Osteoblast (primary cell): ENCODE results near the gene APEH. TPM values are rescaled to one million over a fixed set of nuclear protein-coding genes. Genes with fewer than 3 reads are reported as not detected.

Source experiments
- DNase-seq: peaks from one replicate; pipeline ENCODE4 v3.0.0; 2011; ENCODE audit warnings: low spot score, mixed read lengths; ENCODE audit not compliant: insufficient read length; ENCODE audit errors: missing footprints
- H2AFZ ChIP-seq: 2 replicates; pipeline ENCODE4 v1.6.0; 2011; ENCODE audit warnings: mild to moderate bottlenecking, low read length
- H3K27ac ChIP-seq: 2 replicates; pipeline ENCODE4 v1.5.1; 2011; ENCODE audit warnings: mild to moderate bottlenecking, low read depth, low read length, moderate library complexity
- H3K27me3 ChIP-seq: 2 replicates; pipeline ENCODE4 v1.6.0; 2012; ENCODE audit warnings: mild to moderate bottlenecking, control low read depth, inconsistent platforms, low read length, moderate library complexity; ENCODE audit not compliant: insufficient read depth
- H3K36me3 ChIP-seq: 2 replicates; pipeline ENCODE4 v1.5.1; 2011; ENCODE audit warnings: mild to moderate bottlenecking, low read length, control low read depth, moderate library complexity; ENCODE audit not compliant: insufficient read depth
- H3K4me1 ChIP-seq: 2 replicates; pipeline ENCODE4 v1.5.1; 2011; ENCODE audit warnings: mild to moderate bottlenecking, low read length, control low read depth, moderate library complexity; ENCODE audit not compliant: insufficient read depth
- H3K4me2 ChIP-seq: 2 replicates; pipeline ENCODE4 v1.6.0; 2011; ENCODE audit warnings: mild to moderate bottlenecking, low read length; ENCODE audit not compliant: insufficient read depth
- H3K4me3 ChIP-seq: fragments of 200-600 bp; sonication (generic); 3 replicates; pipeline ENCODE4 v1.5.1; 2012; ENCODE audit warnings: mild to moderate bottlenecking, low read length, inconsistent platforms; ENCODE audit not compliant: insufficient read depth
- H3K79me2 ChIP-seq: 2 replicates; pipeline ENCODE4 v1.6.0; 2012; ENCODE audit warnings: mild to moderate bottlenecking, low read length, control low read depth, inconsistent platforms; ENCODE audit not compliant: insufficient read depth
- H3K9me3 ChIP-seq: 2 replicates; pipeline ENCODE4 v1.5.1; 2011; ENCODE audit warnings: low read depth, low read length, control low read depth
- H4K20me1 ChIP-seq: 2 replicates; pipeline ENCODE4 v1.6.0; 2012; ENCODE audit warnings: mild to moderate bottlenecking, low read length, control low read depth; ENCODE audit not compliant: insufficient read depth
- CTCF ChIP-seq: IDR thresholded peaks from 2 replicates; pipeline ENCODE4 v1.5.1; 2011; ENCODE audit warnings: mild to moderate bottlenecking, low read depth, low read length, moderate library complexity; ENCODE audit errors: extremely low read depth
- total RNA-seq: library from RNA; depleted of rRNA; stranded (reverse); fragments of >200 nt; gene quantifications from 2 replicates; pipeline ENCODE4 v1.2.3, GENCODE V29; 2012

The APEH gene
- total RNA-seq, 1 donor: 98.8 TPM

- Histone ChIP-seq H3K4me3 (no peak overlapping the region), H3K27me3 (peaks cover 14% of the 10 kb centered on the region), H4K20me1 (no peaks in the 10 kb centered on the region), H3K4me1 (peaks cover 5% of the 10 kb centered on the region), H3K27ac (no peak overlapping the region), H3K36me3 (no peaks in the 10 kb centered on the region), H3K4me2 (no peak overlapping the region), H3K79me2 (no peaks in the 10 kb centered on the region), H2AFZ (no peak overlapping the region), H3K9me3 (peaks cover 2% of the 10 kb centered on the region)
- no peak for TF ChIP-seq CTCF
- no peak for DNase-seq
Observed at GRCh38 chr3:49627634-49628033, 46.5 kb upstream of the APEH start.

DNA sequence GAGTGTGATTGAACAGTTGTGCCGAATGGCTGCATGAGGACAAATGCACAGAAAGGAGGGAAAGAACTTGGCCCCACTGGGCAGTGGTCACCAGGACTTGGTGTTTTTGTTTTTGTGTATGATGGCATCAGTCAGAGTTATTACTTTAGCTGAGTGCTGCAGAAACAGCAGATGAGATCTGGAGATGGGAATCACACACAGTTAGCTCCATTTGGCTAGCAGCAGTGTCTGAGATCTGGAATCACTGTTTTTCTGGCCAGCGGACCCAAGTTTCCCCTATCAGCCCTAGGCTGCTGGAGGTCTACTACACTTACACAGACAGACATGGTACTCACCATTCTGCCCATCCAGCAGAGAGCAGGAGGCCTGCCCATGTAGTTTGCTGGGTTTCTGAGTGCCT is 45.9 kb upstream of the APEH start:
- DNase-seq: no peak
- no peak overlapping the region for H2AFZ ChIP-seq
- H3K4me2 ChIP-seq: no peak overlapping the region
- no peak overlapping the region for H3K27ac ChIP-seq
- H3K4me3 ChIP-seq: no peak overlapping the region
- no peaks in the 10 kb centered on the region for H3K36me3 ChIP-seq
- peaks cover 5% of the 10 kb centered on the region for H3K4me1 ChIP-seq
- peaks cover 12% of the 10 kb centered on the region for H3K27me3 ChIP-seq
- H4K20me1 ChIP-seq: no peaks in the 10 kb centered on the region
- no peaks in the 10 kb centered on the region for H3K79me2 ChIP-seq
- TF ChIP-seq CTCF: no peak
- H3K9me3 ChIP-seq: peaks cover 2% of the 10 kb centered on the region

DNA sequence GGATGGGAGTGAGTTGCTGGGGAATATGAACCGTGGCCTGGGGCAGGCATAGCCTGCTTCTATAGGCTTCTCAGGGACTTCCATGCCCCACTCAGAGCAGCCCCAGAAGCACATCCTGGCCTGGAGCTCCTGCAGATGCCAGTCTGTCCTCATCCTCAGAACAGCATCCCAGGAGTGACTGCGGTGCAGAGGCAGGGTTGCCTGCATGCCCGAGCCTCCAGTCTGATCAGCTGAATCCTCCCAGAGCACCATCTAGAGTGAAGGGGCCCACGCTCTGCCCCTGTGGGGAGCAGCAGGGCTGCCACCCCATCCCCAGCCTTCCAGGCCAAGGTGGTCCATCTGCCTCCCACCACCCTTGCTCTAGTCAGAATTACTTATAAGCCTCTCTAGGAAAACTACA is 44.7 kb upstream of the APEH start:
- no peak for DNase-seq
- Histone ChIP-seq H2AFZ (no peak overlapping the region), H3K27me3 (peaks cover 9% of the 10 kb centered on the region), H3K36me3 (no peaks in the 10 kb centered on the region), H3K4me1 (peaks cover 5% of the 10 kb centered on the region), H3K79me2 (no peaks in the 10 kb centered on the region), H3K27ac (no peak overlapping the region), H3K4me3 (no peak overlapping the region), H4K20me1 (no peaks in the 10 kb centered on the region), H3K9me3 (peaks cover 2% of the 10 kb centered on the region), H3K4me2 (no peak overlapping the region)
- TF ChIP-seq CTCF: no peak

- Histone ChIP-seq H3K27ac (no peak overlapping the region), H4K20me1 (no peaks in the 10 kb centered on the region), H3K79me2 (no peaks in the 10 kb centered on the region), H3K4me1 (peaks cover 5% of the 10 kb centered on the region), H2AFZ (no peak overlapping the region), H3K36me3 (no peaks in the 10 kb centered on the region), H3K27me3 (peaks cover 9% of the 10 kb centered on the region), H3K4me2 (no peak overlapping the region), H3K9me3 (peaks cover 2% of the 10 kb centered on the region), H3K4me3 (no peak overlapping the region)
- TF ChIP-seq CTCF: no peak
- DNase-seq: peak; percentile 30
Observed at GRCh38 chr3:49629866-49630265, 44.3 kb upstream of the APEH start.
